Pulmonary artery endothelial cell (primary cell): ENCODE measurements around the gene SYPL1. TPM values are rescaled to one million over a fixed set of nuclear protein-coding genes. Genes with fewer than 3 reads are reported as not detected.

ENCODE experiments used
- DNase-seq: peaks from one replicate; pipeline ENCODE4 v3.0.0-alpha.2; 2011; ENCODE audit warnings: low read depth, low spot score
- total RNA-seq: library from RNA; depleted of rRNA; stranded (reverse); fragments of >200 nt; gene quantifications from 2 replicates; pipeline ENCODE4 v1.2.3, GENCODE V29; 2014

SYPL1 gene
- total RNA-seq, 1 donor from 2014 or later: 53.9 TPM

DNA sequence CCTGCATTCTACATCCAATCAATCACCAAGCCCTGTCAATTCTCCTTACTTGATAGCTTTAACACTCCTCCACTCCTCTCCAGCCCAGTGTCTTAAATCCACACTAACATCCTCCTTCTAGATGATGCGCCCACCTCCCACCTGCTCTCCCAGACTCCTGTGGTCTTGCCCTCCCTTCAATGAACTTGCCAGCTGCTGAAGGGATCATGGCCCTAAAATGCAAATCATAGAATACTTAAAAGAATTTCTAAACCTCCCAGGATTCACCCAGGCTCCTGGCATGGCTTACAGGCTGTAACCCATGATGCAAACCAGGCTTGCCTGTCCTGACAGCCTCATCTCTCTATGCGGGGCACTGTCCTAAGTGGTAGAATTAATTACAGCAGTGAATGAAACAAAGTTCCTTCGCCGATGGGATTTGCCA, 43.6 kb downstream of the SYPL1 start:
- DNase-seq: no peak

DNA sequence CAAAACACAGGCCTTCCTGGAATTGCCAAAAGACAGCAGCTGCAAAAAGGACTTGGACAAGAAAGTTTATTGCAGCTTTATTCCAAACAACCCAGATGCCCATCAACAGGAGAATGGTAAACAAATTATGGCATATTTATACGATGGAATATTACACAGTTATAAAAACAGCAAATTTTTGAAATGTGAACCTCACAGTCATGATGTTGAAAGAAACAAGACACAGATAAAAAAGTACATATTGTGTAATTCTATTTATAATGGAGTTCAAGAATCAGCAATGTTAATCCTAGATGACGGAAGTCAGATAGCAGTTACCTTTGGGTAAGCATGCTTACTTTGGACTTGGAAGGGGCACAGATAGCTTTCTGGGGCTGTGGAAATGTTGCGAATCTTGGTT, 44.4 kb downstream of the SYPL1 start:
- DNase-seq: no peak

DNA sequence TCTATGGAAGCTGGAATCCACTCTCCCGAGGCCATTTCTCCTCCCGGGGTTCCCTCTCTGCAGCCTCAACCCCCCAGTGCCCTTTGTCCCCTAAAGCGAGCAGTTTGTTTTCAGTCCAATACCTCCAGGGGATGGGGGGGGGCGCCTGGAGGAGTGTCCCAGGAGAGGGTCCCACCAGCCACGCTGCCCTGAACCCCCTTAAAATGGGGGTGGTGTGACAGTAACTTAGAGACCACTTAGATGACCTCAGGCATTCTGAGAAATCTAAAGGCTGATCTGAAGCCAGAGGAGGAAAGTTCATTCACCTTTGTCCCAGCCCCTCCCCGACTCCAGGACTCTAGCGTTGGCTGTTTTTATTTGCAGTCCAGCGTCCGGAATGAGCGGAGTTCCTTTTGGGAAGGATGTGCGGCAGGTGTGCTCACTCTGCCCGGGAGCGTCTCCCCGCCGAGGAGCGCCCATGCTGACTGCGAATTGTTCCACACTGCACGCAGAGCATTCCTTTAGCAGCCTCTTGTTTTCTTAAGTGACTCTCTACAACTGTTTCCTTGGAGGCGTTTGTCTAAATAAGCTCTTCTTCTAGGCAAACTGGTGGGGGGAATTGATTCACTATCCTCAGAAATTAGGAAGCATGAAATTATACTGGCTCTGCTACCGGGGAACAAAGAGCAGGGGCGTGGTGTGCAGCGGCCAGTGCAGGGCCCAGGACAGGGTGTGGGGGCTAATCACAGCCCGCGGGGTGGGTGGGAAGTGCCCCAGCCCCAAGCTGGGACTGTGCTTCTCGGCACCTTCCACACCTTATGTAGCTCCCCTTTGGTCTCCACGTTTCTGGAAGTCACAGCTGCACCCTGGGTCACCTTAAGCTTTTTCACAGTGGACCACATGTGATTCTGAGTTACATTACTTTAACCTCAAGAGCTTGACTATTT, 46.3 kb downstream of the SYPL1 start:
- no peak for DNase-seq

DNA sequence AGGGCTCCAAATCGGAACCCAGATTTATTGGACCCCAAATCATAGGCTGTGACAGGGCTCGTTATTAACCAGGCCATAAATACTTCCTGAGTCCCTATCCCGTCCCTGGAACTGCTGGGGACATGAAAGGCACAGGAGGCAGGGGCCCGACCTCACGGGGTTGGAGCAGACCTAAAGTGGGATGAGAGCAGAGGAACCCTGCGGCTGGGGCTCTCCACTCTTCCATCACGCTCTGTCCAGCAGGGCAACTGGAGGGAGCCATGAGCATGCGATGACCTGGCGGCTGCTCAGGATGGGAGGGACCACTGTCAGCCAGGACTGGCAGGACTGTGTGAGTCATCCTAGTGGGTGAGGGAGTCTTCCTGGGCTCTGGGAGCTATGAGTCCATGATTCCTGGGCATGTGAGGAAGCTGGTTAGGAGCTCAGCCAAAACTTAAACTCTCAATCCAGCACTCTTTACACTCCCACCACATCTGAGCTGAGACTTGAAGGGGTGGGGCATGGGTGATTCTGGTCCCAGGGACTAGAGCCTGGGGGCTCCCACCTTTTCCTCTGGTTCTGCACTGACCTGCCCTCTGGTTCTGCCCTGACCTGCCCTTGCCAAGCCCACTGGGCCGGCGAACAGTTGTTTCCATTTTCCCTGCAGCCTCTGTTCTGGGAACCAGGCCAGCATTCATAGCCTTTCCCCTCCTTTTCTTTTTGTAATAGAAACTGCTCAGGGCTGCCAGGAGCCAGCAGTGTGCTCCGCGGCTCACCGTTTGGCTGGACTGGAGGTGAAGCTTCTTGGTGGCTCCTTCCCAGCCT, 47.1 kb downstream of the SYPL1 start:
- no peak for DNase-seq

DNA sequence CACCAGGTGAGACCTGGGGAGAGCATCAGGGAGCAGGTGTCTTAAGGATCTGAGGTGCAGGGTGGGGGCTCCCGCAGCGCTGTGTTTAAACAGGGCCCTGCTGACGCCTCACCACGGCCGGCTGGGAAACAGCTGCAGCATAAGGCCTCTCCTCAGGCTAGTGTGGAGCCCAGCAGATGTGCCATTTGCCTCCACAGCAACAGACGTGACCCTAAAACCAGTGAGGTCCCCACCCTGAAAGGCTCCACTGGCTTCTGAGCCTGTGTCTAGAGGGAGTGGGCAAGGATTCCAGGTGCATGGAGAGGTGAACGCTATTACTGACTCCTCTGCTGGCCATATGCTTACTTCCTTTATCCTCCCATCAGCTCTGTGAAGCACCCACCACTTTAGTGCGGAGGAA, 47.8 kb downstream of the SYPL1 start:
- DNase-seq: no peak

DNA sequence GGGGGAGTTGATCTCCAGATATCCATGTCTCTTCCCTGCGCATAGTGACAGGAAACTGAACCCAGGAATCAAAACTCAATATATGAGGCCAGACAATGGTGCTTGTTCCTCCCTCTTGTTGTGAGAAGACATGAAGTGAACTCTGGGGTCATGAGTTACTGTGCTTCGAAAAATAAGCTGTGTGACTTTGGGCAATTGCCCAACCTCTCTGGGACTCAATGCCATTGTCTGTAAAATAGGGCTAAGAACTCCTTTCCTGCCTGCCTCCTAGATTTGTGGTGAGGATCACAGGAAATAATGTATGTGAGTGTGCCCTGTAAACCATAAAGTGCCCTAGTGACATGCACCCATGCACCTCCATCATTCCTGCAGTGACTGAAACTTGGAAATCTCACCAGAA, 48.4 kb downstream of the SYPL1 start:
- DNase-seq: no peak

DNA sequence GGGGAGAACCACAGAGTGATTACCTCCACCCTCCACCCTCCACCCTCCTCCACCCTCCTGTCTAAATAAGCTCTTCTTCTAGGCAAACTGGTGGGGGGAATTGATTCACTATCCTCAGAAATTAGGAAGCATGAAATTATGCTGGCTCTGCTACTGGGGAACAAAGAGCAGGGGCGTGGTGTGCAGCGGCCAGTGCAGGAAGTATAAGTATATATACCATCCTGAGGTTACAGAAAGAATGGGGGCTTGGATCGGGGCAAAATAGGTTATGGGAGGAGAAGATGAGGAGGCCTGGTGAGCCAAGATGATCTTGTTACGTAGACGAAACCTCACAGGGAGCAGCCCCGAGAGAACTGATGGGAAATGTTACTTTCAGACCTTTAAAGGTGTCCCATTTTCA, 49.1 kb downstream of the SYPL1 start:
- DNase-seq: no peak

DNA sequence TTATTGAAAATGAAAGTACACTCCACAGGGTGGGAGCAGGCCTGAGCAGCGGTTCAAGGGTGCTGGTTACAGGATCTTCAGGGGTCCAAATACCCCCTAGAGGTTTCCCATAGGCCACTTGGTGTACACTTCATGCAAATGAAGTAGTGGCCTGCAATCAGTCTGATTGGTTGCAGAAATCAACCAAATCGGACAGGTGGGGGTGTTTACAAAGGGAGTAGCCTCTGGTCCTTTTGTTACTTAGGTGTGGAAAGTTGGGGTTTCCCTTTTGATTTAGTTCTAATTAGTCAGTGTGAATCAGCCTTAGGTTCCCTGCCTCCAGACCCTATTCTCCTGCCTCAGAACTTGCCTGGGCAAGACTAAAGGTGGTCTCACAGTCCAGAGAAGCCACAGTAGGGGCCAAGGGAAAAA, 49.6 kb downstream of the SYPL1 start:
- no peak for DNase-seq

DNA sequence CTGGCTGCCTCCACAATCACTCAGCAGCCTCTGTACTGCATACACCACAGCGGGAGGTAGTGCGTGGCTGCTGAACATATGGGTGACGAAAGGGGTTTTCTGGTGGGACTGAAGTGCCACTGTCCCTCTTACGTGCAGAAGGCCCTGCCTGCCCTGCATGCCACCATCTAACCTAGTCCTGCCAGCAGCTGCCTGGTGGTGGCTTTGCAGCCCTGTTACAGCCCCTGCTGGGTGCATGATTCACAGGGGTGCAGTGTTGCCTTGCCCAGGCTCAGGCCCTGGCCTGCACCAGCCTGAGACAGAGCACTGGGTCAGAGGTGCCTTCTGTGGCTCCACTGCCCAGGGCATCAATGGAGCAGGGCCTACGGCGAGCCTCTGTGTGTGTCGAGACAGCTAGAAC, 50.1 kb downstream of the SYPL1 start:
- DNase-seq: no peak

DNA sequence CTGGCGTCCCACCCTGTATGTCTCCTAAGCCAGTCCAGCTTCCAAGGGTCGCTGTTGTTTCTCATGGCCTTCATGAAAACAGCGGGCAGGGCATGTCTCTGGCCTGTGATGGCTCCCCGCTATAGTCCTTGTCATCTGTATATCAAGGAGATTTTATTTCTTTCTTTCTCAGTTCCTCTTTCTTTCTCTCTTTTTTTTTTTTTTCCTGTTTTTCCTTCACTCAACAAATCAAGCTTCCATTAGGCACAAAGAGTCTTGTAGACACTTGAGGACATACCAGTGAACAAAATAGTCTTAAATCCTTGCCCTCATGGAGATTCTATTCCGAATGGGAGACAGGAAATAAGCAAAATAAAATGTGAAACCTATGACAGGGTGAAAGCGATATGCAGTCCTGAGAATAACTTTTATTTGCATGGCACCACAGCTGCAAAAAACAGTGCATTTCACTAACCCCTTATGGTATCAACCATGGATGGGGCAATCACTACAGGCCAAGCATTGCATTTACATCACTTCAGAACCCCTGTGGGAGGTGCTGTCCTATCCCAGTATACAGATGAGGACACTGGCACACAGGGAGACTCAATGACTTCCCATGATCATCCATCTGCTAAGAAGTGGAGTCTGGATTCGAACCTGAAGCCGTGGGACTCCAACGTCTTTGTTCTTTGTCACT, 50.7 kb downstream of the SYPL1 start:
- no peak for DNase-seq

DNA sequence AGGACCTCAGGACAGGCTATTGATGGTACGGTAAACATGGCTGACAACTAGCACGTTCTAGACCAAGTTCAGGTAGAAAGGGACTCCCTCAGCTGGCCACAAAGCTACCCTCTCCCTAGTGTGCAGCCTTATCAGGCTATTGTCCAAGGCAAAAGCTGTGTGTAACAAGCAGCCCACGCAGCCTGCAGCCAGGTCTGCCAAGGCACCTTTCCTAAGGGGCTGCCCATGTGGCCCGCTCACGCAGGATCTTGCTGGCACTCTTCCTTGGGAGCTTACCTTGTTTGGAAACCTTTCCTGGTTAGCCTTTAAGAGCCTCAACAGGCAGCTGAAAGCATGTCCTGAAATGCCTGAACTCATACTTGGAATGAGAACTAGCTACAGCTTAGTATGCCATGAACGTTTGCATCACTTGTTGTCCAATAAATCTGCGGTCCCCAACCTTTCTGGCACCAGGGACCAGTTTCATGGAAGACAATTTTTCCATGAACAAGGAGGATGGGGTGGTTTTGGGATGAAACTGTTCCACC, 51.7 kb downstream of the SYPL1 start:
- no peak for DNase-seq

DNA sequence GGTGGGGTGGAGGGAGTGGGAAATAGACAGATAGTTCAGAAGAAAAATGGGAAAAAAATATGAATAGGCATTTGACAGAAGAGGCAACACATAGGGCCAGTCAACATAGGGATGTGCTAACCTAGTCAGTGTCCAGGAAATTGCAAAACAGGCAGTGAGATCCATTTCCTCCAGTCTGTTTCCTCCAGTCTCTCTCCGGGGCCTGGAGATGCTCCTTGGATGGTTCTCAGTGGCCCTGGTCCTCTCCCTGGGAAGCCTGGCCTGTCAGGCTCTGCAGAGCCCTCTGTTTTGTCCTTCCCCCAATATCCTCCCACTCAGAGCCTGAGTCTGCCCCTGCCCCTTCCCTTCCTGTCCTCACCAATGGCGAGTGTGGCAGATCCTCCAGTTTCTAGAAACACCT, 52.6 kb downstream of the SYPL1 start:
- no peak for DNase-seq

DNA sequence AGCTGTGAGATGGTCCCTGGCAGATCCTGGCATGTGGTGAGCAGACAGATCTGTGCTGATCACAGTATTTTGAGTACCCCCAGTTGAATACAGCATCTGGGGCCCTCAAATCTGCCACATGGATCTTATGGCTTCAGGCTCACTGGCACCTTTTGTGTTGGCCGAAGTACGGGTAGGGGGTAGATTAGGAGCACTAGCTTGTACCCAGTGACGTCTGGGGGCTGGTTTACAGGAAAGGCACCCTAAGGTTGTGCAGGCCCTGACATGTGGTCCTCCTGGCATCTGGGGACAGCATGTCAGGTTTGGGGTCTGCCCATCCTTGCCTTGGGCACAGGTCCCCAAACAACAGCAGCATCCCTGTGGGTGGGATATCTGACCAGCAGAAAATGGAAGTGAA, 53.2 kb downstream of the SYPL1 start:
- DNase-seq: no peak

DNA sequence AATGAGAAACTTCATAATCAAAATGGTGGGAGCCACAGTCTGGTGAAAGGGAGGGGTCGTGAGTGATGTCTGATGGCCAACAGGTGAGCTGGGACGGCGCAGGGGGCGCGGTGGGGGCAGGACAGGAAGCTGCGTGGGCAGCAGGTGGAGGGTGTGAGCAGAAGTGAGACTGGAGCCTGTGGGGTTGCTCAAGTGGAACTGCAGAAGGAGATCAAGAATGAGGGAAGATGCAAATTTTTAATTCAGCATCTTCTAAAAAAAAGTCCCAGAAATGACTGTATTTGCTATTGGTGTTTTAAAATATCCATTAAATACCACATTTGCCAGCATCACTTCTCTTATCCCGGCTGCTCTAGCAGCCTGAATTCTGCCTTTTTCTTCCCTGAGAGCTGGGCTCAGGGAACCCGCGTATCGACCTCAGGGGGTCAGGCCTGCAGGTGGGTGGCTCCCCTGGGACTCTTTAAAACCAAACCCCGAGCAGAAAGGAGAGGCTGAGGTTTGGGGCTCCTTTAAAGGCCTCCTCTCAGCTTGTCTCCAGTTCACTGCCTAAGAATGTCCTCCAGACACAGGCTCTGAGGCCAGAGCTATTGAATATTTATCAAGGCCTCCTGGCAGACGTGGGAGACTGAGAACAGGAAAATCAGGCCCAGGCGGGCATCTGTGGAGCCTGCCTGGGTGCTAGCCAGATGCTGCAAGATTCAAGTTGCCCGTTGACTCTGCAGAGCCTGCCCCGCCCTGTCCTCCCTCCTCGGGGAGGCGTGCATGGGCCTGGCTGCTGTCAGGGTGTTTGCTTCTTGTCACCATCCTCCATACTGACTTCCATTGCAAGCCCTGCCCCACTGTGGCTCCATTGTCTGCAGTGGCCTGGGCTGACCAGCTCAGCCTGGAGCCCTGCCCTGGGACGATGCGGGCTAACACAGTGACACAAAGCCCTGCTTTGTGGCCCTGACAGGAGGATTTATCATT, 53.9 kb downstream of the SYPL1 start:
- DNase-seq: no peak

DNA sequence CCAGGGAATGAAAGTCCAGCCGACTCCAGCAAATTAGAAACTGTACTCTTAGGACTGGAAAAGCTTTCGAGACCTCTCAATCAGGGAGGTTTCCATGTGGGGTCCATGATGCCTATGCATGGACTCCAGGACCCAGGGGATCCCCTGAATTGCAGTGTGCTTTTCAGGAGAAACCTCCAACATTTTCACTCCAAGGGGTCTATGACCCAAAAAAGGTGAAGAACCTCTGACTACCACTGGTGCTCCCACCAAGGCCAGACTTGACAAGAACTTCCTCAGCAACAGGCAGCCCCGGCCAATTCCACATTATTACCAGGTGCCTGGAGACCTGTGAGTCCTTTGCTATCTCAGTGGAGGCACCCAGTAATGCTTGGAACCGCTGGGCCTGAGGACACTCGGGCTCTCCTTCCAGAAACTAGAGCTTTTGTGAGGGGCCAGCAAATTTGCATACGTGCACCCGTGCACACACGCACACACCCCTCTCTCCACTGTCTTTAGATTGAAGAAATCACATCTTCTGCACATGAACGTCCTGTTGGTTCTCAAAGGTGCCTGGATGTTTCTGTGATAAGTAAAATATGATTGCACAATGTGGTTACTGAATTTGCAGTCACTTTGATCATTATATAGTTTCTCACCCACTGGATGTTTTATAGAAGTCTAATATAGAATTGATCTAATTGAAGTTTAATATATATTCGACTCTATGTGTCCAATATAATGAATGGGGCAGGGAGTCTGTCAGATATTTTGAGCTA, 54.7 kb downstream of the SYPL1 start:
- no peak for DNase-seq

DNA sequence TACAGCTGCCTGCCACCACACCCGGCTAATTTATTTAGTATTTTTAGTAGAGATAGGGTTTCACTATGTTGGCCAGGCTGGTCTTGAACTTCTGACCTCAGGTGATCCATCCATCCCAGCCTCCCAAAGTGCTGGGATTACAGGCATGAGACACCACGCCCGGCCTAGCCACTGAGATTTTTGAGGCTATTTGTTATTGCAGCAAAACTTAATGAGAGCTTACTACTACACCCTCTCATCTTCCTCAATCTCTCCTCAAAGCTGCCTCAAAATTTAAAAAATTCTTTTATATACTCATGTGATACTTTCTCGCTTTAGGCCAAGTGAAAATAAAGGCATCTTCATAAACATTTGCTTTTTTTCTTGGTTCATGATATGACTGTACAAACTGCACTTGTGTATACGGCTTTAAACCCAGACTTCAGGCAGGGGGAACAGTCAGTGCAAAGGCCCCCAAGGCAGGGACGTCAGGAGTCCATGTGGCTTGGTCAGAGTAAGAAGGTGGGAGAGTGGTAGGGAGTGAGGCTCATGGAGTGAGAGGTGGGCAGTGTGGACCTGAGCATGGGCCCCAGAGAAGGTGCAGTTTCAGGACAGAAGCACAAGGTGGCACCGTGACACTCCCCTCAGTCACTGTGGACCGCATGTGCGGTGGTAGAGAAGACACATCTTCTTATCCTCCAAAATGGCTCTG, 55.5 kb downstream of the SYPL1 start:
- no peak for DNase-seq

DNA sequence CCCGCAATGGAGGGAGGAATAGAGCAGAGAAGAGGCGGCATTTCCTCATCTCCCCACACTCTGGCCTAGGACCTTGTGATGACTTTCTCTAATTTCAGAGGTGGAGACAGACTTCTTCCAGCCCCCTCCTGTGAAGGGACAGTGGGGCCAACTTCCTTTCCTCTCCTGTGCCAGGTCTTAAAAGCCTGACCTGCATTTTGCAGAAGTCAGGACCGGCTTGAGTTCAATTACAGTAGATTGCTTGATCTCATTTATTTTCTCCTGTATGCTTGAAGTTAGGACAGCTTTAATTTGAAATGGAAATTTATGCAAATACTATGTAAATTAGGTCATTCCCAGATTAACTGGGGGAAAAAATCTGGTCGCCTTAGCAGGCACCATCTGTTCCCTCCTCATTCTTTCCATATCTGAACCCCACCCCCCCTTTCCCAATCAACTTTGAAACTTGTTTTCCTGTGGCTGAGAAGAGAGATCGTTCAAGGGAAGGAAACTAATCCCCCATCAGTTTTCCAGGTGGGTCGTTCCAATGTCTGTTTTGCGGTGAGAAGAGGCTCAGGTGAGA, 57.1 kb downstream of the SYPL1 start:
- DNase-seq: no peak

DNA sequence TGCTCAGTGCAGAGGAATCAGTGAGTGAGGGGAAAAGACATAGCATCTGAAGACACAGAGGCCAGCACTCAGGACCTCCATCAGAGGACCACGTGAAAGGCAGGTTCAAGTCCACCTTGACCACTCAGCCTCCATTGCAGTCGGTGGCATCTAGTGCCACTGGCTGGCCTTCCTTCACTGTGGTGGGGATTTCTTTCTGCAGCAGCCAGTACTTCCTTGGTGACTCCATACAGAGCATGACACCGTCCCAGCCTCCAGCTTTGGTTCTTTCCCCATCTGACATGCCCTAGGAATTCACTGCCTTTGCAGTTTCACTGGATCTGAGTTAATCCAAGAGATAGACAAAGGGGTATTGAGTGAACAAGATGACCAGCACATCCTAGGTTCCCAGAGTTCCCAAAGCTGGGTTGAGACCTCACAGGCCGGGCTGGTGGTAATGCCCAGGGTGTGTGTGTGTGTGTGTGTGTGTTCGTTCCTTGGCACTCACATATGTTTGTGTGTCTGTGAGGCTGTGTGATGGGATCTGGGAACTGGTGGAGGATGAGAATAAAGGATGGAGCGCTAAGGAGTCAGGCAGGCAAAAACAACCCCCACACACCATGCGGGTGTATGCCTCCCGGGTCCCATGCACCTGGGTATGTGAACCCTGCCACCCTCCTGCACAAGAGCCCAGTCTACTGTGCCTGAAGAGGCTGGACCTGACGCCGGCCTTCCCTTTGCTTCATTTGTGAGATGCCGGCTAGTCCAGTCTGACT, 57.8 kb downstream of the SYPL1 start:
- DNase-seq: no peak
